ENCODE results near the gene SORCS2. TPM values are rescaled to one million over a fixed set of nuclear protein-coding genes. Genes with fewer than 3 reads are reported as not detected.

The SORCS2 gene
- total RNA-seq, 1 donor from 2014 or later = 13.4 TPM

DNA sequence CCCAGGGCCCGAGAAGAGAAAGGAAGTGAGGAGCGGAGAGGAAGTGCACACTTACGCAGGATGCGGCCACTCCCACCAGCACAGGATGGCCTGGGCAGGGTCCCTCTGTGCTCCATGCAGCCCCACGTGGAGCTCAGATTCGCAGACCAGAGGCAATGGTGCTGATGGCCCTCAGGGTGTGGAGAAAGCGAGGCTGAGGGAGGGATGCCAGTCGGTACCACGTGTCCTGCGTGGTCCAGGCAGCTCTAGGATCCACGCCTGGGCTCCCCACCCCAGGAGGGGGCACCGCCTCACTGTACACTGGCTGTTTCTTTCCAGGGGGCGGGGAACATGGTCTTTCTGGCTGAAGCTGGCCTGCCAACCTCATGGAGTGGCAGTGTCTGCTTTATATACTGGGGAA is 505.5 kb downstream of the SORCS2 start:
- Mint-ChIP-seq H3K27me3 (peaks cover 5% of the 10 kb centered on the region), H3K36me3 (no peaks in the 10 kb centered on the region), H3K4me1 (ENCODE audit: unreplicated experiment) (peaks cover 12% of the 10 kb centered on the region), H3K9me3 (no peaks in the 10 kb centered on the region), H3K27ac (no peak overlapping the region), H3K4me3 (no peak overlapping the region)
- no peak for DNase-seq (ENCODE audit: extremely low spot score, unreplicated experiment)
- TF ChIP-seq, protein P1, sequence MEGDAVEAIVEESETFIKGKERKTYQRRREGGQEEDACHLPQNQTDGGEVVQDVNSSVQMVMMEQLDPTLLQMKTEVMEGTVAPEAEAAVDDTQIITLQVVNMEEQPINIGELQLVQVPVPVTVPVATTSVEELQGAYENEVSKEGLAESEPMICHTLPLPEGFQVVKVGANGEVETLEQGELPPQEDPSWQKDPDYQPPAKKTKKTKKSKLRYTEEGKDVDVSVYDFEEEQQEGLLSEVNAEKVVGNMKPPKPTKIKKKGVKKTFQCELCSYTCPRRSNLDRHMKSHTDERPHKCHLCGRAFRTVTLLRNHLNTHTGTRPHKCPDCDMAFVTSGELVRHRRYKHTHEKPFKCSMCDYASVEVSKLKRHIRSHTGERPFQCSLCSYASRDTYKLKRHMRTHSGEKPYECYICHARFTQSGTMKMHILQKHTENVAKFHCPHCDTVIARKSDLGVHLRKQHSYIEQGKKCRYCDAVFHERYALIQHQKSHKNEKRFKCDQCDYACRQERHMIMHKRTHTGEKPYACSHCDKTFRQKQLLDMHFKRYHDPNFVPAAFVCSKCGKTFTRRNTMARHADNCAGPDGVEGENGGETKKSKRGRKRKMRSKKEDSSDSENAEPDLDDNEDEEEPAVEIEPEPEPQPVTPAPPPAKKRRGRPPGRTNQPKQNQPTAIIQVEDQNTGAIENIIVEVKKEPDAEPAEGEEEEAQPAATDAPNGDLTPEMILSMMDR (conservative IDR thresholded peaks at IDR 0.05) = no peak

DNA sequence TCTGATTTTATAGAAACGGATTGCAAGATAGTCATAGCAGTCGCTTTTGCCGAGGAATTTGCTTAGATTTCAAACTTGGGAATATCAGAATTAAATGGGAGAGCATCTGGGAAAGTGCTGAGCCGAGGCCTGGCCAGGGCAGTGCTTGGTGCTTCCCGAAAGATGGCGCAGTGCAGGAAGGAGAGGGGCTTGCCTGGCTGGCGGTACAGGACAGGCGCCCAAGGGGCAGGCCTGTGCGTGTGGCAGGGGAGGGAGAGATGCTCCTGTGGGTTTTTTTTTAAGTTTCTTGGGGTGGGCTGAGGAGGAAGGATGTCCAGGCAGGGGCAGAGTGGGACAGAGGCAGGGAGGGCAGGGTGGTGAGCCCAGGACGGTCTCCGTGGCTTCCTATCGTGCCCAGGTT is 506.2 kb downstream of the SORCS2 start:
- Mint-ChIP-seq H3K27me3 (peaks cover 5% of the 10 kb centered on the region), H3K4me1 (ENCODE audit: unreplicated experiment) (peaks cover 12% of the 10 kb centered on the region), H3K27ac (no peak overlapping the region), H3K4me3 (no peak overlapping the region), H3K36me3 (no peaks in the 10 kb centered on the region), H3K9me3 (no peaks in the 10 kb centered on the region)
- TF ChIP-seq, protein P1 (conservative IDR thresholded peaks at IDR 0.05) = no peak
- no peak for DNase-seq (ENCODE audit: extremely low spot score, unreplicated experiment)

DNA sequence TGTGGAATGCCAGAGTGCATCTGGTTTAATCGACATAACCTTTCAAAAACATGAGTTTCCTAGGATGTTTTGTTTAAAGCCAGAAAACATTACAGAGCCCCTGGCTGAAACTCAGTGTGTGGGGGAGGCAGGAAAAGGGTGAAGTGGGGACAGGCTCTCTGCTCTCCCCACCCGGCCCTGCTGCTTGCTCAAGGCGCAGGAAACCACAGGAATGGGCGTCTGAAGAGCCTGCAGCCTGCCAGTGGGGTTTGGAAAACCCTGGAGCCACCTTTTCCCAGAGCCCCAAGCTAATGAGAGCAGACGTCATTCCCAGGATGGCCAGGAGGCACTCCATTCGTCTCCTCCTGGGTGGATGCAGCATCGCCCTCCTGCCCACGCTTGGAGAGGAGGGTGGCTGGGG is 506.7 kb downstream of the SORCS2 start:
- no peak overlapping the region for H3K4me3 Mint-ChIP-seq
- no peaks in the 10 kb centered on the region for H3K9me3 Mint-ChIP-seq
- DNase-seq (ENCODE audit: extremely low spot score, unreplicated experiment) = no peak
- TF ChIP-seq, protein P1 (conservative IDR thresholded peaks at IDR 0.05) = no peak
- H3K27ac Mint-ChIP-seq = no peak overlapping the region
- H3K4me1 Mint-ChIP-seq (ENCODE audit: unreplicated experiment) = peaks cover 12% of the 10 kb centered on the region
- no peaks in the 10 kb centered on the region for H3K36me3 Mint-ChIP-seq
- H3K27me3 Mint-ChIP-seq = peaks cover 5% of the 10 kb centered on the region

DNA sequence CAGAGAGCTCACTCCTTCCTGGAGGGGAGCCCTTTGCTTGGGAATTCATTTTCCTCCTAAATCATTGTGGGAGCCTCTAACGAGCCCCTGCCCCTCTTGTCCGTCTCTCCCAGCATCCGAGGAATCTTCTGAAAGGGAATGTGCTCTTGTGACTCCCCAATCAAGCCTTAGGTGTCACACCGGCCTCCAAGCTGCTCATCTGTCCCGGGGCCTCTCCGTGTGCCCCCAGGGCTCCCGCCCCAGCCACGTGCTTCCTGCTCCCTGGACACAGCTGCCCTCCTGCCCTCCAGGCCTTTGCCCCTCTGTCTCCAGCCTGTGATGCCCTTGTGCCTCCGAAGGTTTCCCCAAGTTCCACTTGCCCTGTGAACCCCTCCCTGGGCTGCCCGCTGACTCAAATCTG is 507.5 kb downstream of the SORCS2 start:
- Mint-ChIP-seq H3K4me1 (ENCODE audit: unreplicated experiment) (peaks cover 12% of the 10 kb centered on the region), H3K27me3 (peaks cover 5% of the 10 kb centered on the region), H3K4me3 (no peak overlapping the region)

DNA sequence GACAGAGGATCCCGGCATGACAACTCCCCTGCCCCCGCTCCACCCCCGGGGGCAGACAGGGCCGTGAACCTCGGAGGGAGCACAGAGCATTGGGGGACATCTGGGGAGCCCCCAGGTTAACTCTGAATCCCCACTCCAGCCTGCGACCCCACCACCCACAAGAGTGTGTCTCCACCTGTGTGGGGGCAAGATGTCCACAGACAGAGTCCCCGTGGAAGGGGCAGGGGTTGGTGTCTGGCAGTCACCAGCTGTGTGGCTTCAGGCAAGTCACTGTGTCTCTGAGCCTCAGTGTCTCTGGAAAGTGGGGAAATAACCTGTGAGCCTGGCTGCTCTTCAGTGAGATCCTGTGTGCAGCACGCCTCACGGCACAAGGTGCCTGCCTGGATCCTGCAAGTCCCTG is 508.3 kb downstream of the SORCS2 start:
- Mint-ChIP-seq H3K36me3 (no peaks in the 10 kb centered on the region), H3K4me3 (no peak overlapping the region), H3K9me3 (no peaks in the 10 kb centered on the region), H3K4me1 (ENCODE audit: unreplicated experiment) (peaks cover 12% of the 10 kb centered on the region), H3K27me3 (peaks cover 5% of the 10 kb centered on the region), H3K27ac (no peak overlapping the region)
- DNase-seq (ENCODE audit: extremely low spot score, unreplicated experiment) = no peak
- TF ChIP-seq, protein P1 (conservative IDR thresholded peaks at IDR 0.05) = no peak

More for the DNA sequence above, 507.5 kb downstream of the SORCS2 start:
- TF ChIP-seq, protein P1 (conservative IDR thresholded peaks at IDR 0.05) = no peak
- DNase-seq (ENCODE audit: extremely low spot score, unreplicated experiment) = no peak
- H3K36me3 Mint-ChIP-seq = no peaks in the 10 kb centered on the region
- no peak overlapping the region for H3K27ac Mint-ChIP-seq
- H3K9me3 Mint-ChIP-seq = no peaks in the 10 kb centered on the region
